H1 (cell line): ENCODE measurements around the gene MKKS. TPM values are rescaled to one million over a fixed set of nuclear protein-coding genes. Genes with fewer than 3 reads are reported as not detected.

ENCODE experiments used
- CTCF ChIA-PET: fragments of 300-600 bp; sonication (Branson Sonifier 250); formaldehyde crosslinking; loops from one replicate; lab custom pipeline; 2021; ENCODE audit not compliant: partially characterized antibody; lab: Charles Lee
- POLR2A ChIA-PET: fragments of 300-600 bp; sonication (Branson Sonifier 250); formaldehyde crosslinking; loops from one replicate; lab custom pipeline; 2021; ENCODE audit warnings: inconsistent platforms; ENCODE audit not compliant: partially characterized antibody; lab: Charles Lee
- DNase-seq, 2 experiments: peaks; one replicate each; pipeline versions ENCODE4 v3.0.0 to v3.0.0-alpha.2; 2010 to 2022; ENCODE audit warnings: low spot score in 2 of 2, low read depth in 1 of 2, mixed read lengths in 1 of 2
- FAIRE-seq: peaks from 2 replicates; lab custom pipeline; 2011; peaks lifted over from hg19 to GRCh38; lab: Jason Lieb, UNC
- H2AFZ ChIP-seq: 2 replicates; pipeline ENCODE4 v1.8.1; 2012; ENCODE audit warnings: low read length, inconsistent platforms
- H2AK5ac ChIP-seq: 2 replicates; pipeline ENCODE4 v1.6.1; 2013; ENCODE audit warnings: low read depth, low read length
- H2BK120ac ChIP-seq: replicated peaks from 2 replicates; pipeline ENCODE3; 2013; ENCODE audit warnings: low read depth, low read length, inconsistent platforms
- H2BK12ac ChIP-seq: 2 replicates; pipeline ENCODE4 v1.6.1; 2013; ENCODE audit warnings: low read depth, low read length
- H2BK15ac ChIP-seq: 2 replicates; pipeline ENCODE4 v1.6.1; 2013; ENCODE audit warnings: low read length
- H2BK20ac ChIP-seq: 2 replicates; pipeline ENCODE4 v1.6.1; 2013; ENCODE audit warnings: low read length
- H2BK5ac ChIP-seq: 2 replicates; pipeline ENCODE4 v1.6.1; 2013; ENCODE audit warnings: low read depth, low read length
- H3K14ac ChIP-seq: 2 replicates; pipeline ENCODE4 v1.6.1; 2013; ENCODE audit warnings: inconsistent platforms; ENCODE audit not compliant: insufficient read length
- H3K18ac ChIP-seq: 2 replicates; pipeline ENCODE4 v1.6.1; 2013; ENCODE audit warnings: low read length; ENCODE audit errors: extremely low read depth
- H3K23ac ChIP-seq: 2 replicates; pipeline ENCODE4 v1.6.1; 2013; ENCODE audit warnings: inconsistent platforms; ENCODE audit not compliant: insufficient read length
- H3K23me2 ChIP-seq: 2 replicates; pipeline ENCODE4 v1.6.1; 2013; ENCODE audit warnings: low read depth, low read length
- H3K27ac ChIP-seq: 2 replicates; pipeline ENCODE4 v1.6.1; 2011; ENCODE audit warnings: low read depth, low read length, inconsistent platforms
- H3K27me3 ChIP-seq, 4 experiments: replicated peaks in 1 of 4; 1 replicate in 1 of 4; 2 replicates in 3 of 4; pipeline versions ENCODE4 v1.6.1 to v1.8.1; 2011 to 2013; ENCODE audit warnings: low read length in 3 of 4, mild to moderate bottlenecking in 3 of 4, inconsistent platforms in 2 of 4, mixed read lengths in 2 of 4, moderate library complexity in 1 of 4; ENCODE audit not compliant: control insufficient read depth in 3 of 4, insufficient read depth in 3 of 4; ENCODE audit errors: extremely low read depth in 1 of 4
- H3K36me3 ChIP-seq, 4 experiments: 2 replicates each; pipeline versions ENCODE4 v1.6.1 to v1.8.1; 2011 to 2013; ENCODE audit warnings: mild to moderate bottlenecking in 4 of 4, low read length in 3 of 4, moderate library complexity in 2 of 4, control low read depth in 1 of 4, inconsistent platforms in 1 of 4; ENCODE audit not compliant: insufficient read depth in 4 of 4, control insufficient read depth in 2 of 4
- H3K4ac ChIP-seq: replicated peaks from 2 replicates; pipeline ENCODE3; 2013; ENCODE audit warnings: low read length, low read depth, mixed read lengths, inconsistent platforms; ENCODE audit not compliant: insufficient read length
- H3K4me1 ChIP-seq, 4 experiments: replicated peaks in 1 of 4; 1 replicate in 1 of 4; 2 replicates in 3 of 4; pipeline versions ENCODE4 v1.6.1 to v1.8.1; 2011 to 2013; ENCODE audit warnings: low read length in 3 of 4, inconsistent platforms in 2 of 4, mixed read lengths in 1 of 4; ENCODE audit not compliant: insufficient read depth in 4 of 4, control insufficient read depth in 3 of 4
- H3K4me2 ChIP-seq, 2 experiments: 2 replicates each; pipeline versions ENCODE4 v1.6.1 to v1.8.1; 2011 to 2013; ENCODE audit warnings: low read depth in 2 of 2, low read length in 2 of 2, control low read depth in 1 of 2, inconsistent platforms in 1 of 2, mild to moderate bottlenecking in 1 of 2; ENCODE audit not compliant: insufficient read depth in 1 of 2
- H3K4me3 ChIP-seq, 4 experiments: fragments of 200-600, 300-600 bp in 1 of 4; sonication (generic), shearing (Covaris generic), sonication (Bioruptor Twin) in 1 of 4; 2 replicates each; pipeline versions ENCODE4 v1.5.1 to v1.8.1; 2011 to 2016; ENCODE audit warnings: low read length in 4 of 4, low read depth in 3 of 4, control low read depth in 2 of 4, inconsistent platforms in 2 of 4, mild to moderate bottlenecking in 2 of 4, mixed read lengths in 1 of 4, moderate library complexity in 1 of 4; ENCODE audit not compliant: insufficient read depth in 2 of 4; ENCODE audit errors: extremely low read depth in 1 of 4
- H3K56ac ChIP-seq: replicated peaks from 2 replicates; pipeline ENCODE3; 2013; ENCODE audit warnings: low read depth, mild to moderate bottlenecking, mixed read lengths, low read length, inconsistent platforms; ENCODE audit not compliant: insufficient read length
- H3K79me1 ChIP-seq: 2 replicates; pipeline ENCODE4 v1.6.1; 2013; ENCODE audit warnings: low read depth, low read length, control low read depth
- H3K79me2 ChIP-seq, 2 experiments: 2 replicates each; pipeline versions ENCODE4 v1.6.1 to v1.8.1; 2012 to 2013; ENCODE audit warnings: low read length in 2 of 2, mild to moderate bottlenecking in 2 of 2, inconsistent platforms in 1 of 2; ENCODE audit not compliant: insufficient read depth in 2 of 2, control insufficient read depth in 1 of 2
- H3K9ac ChIP-seq, 4 experiments: replicated peaks in 1 of 4; 1 replicate in 1 of 4; 2 replicates in 3 of 4; pipeline versions ENCODE4 v1.6.1 to v1.8.1; 2011 to 2013; ENCODE audit warnings: low read depth in 3 of 4, low read length in 3 of 4, control low read depth in 2 of 4, mild to moderate bottlenecking in 2 of 4, moderate library complexity in 2 of 4, inconsistent platforms in 1 of 4; ENCODE audit errors: extremely low read depth in 1 of 4
- H3K9me3 ChIP-seq, 2 experiments: 2 replicates each; pipeline versions ENCODE4 v1.6.1 to v1.8.1; 2012 to 2013; ENCODE audit warnings: mild to moderate bottlenecking in 2 of 2, moderate library complexity in 2 of 2, control low read depth in 1 of 2, inconsistent platforms in 1 of 2, low read depth in 1 of 2, low read length in 1 of 2, mixed read lengths in 1 of 2; ENCODE audit not compliant: insufficient read depth in 2 of 2
- H4K20me1 ChIP-seq, 2 experiments: replicated peaks in 1 of 2; 2 replicates each; pipeline versions ENCODE3 to v1.8.1; 2011 to 2013; ENCODE audit warnings: inconsistent platforms in 2 of 2, low read length in 2 of 2, mild to moderate bottlenecking in 1 of 2; ENCODE audit not compliant: insufficient read depth in 2 of 2, control insufficient read depth in 1 of 2
- H4K5ac ChIP-seq: 2 replicates; pipeline ENCODE4 v1.6.1; 2013; ENCODE audit warnings: low read length, low read depth, mixed read lengths, inconsistent platforms; ENCODE audit not compliant: insufficient read length
- H4K8ac ChIP-seq: 2 replicates; pipeline ENCODE4 v1.8.0; 2013; ENCODE audit warnings: mild to moderate bottlenecking, moderate library complexity, low read length, inconsistent platforms; ENCODE audit not compliant: insufficient read depth; ENCODE audit errors: extremely low read depth
- H4K91ac ChIP-seq: replicated peaks from 2 replicates; pipeline ENCODE3; 2013; ENCODE audit warnings: low read length, mixed read lengths, inconsistent platforms; ENCODE audit not compliant: insufficient read length
- CBX8 ChIP-seq: fragments of 300-800, 300-1000 bp; sonication (generic); IDR thresholded peaks from 2 replicates; pipeline ENCODE4 v1.7.1; 2016; ENCODE audit warnings: low read depth, low read length, borderline replicate concordance
- CTCF ChIP-seq, 3 experiments: IDR thresholded peaks; 1 replicate in 2 of 3; 2 replicates in 1 of 3; pipeline versions ENCODE4 v1.5.1 to v1.6.1; 2011; ENCODE audit warnings: low read length in 3 of 3, mild to moderate bottlenecking in 3 of 3, inconsistent platforms in 2 of 3, low read depth in 1 of 3, moderate library complexity in 1 of 3; ENCODE audit not compliant: insufficient read depth in 1 of 3; ENCODE audit errors: control extremely low read depth in 1 of 3
- RAD21 ChIP-seq, 2 experiments: IDR thresholded peaks in 1 of 2; conservative IDR thresholded peaks in 1 of 2; 2 replicates each; pipeline ENCODE4 v1.6.1; 2011; ENCODE audit warnings: low read depth in 2 of 2, low read length in 2 of 2, improper control_type of control experiment in 1 of 2, inconsistent platforms in 1 of 2, mild to moderate bottlenecking in 1 of 2, moderate library complexity in 1 of 2
- SP1 ChIP-seq: IDR thresholded peaks from 2 replicates; pipeline ENCODE4 v1.6.1; 2011; ENCODE audit warnings: low read depth, low read length
- WGBS, 2 experiments: shearing (Covaris generic) in 1 of 2; methylation state at CpG; one replicate each; pipeline versions ENCODE4 v1.1.6 to v1.1.7; 2013 to 2015; ENCODE audit warnings: low lambda C conversion rate in 2 of 2, mixed read lengths in 2 of 2, inconsistent platforms in 1 of 2, low coverage in 1 of 2, missing lambda C conversion rate in 1 of 2; ENCODE audit not compliant: insufficient replicate concordance in 2 of 2, insufficient coverage in 1 of 2, insufficient read length in 1 of 2; ENCODE audit errors: extremely low coverage in 1 of 2, missing lambda C conversion rate in 1 of 2; 5-methylcytosine and 5-hydroxymethylcytosine counted together
- polyA plus RNA-seq, 7 experiments: library from polyadenylated mRNA; depleted of rRNA in 3 of 7; stranded (reverse) in 5 of 7; unstranded in 2 of 7; fragments of >200 nt in 5 of 7; fragments of 200-250 nt in 2 of 7; gene quantifications; 1 replicate in 5 of 7; 2 replicates in 1 of 7; 4 replicates in 1 of 7; pipeline versions ENCODE4 v1.2.1 to v1.2.3, GENCODE V29; 2011 to 2013; ENCODE audit warnings: missing spikeins in 2 of 7, mixed read lengths in 2 of 7
- total RNA-seq: library from RNA; stranded (reverse); fragmentation: NEBNext Ultra II Directional; extraction: Animal tissue kit (Norgen Biotek cat#: 25700); gene quantifications from 2 replicates; pipeline ENCODE4 v1.2.1, GENCODE V29; 2021

MKKS gene
- total and polyA plus RNA-seq, 2 of the 8 experiments (the other 6 are each of a cell fraction or from before 2014, with no cell fraction given): 15.9 to 24.8 TPM

- Histone ChIP-seq H3K27me3 (no peaks in the 10 kb centered on the region), H2BK5ac (no peak overlapping the region), H2BK20ac (no peak overlapping the region), H3K9ac (no peak overlapping the region), H4K91ac (no peak overlapping the region), H4K5ac (no peak overlapping the region), H4K8ac (no peak overlapping the region), H3K4ac (no peak overlapping the region), H3K23me2 (no peaks in the 10 kb centered on the region), H3K36me3 (peaks cover 0 to 9% (median 3%) of the 10 kb centered on the region in 4 experiments; a peak in 4 of 8 replicates), H3K4me2 (no peak overlapping the region), H3K23ac (no peak overlapping the region), H2BK12ac (no peak overlapping the region), H2BK15ac (no peak overlapping the region), H2AFZ (no peak overlapping the region), H3K27ac (no peak overlapping the region), H3K14ac (no peak overlapping the region), H3K79me2 (no peaks in the 10 kb centered on the region), H4K20me1 (peaks cover 0 to 1% of the 10 kb centered on the region in 2 experiments), H3K56ac (no peak overlapping the region), H3K79me1 (no peaks in the 10 kb centered on the region), H3K4me3 (no peak overlapping the region), H3K4me1 (no peaks in the 10 kb centered on the region), H2AK5ac (no peak overlapping the region), H3K9me3 (no peaks in the 10 kb centered on the region), H2BK120ac (no peak overlapping the region), H3K18ac (no peak overlapping the region)
- ChIA-PET CTCF (interaction anchor here (0.9 to 2.2 kb wide), 6 partner anchors 12 to 787 kb away, joined by 3 to 7 read pairs (median 3); no protein-coding TSS in a partner anchor), POLR2A (no interaction called here)
- DNase-seq: no peak
- TF ChIP-seq CTCF (IDR thresholded peaks at IDR 0.05; ENCODE audit: control extremely low read depth in 1 of 3, insufficient read depth in 1 of 3, low read depth in 1 of 3, low read length in 3 of 3): 0 out of 4 replicates have a peak, but pooled peaks of 1 of the 3 experiments have one; percentile 20
- no peak for TF ChIP-seq CBX8
- TF ChIP-seq SP1: no peak
- TF ChIP-seq RAD21 (IDR thresholded peaks at IDR 0.05 in 1 of 2, conservative IDR thresholded peaks at IDR 0.05 in 1 of 2; ENCODE audit: low read depth in 2 of 2, low read length in 2 of 2): peak in 1 of 2 experiments; percentile 27; a peak in 1 of 4 replicates
- 88% methylated on average over 2 of the region's 2 CpGs; no CpG with 5 or more reads in 1 of the 2 experiments for WGBS, 2 experiments
- no peak for FAIRE-seq
These were observed 29.9 kb downstream of the MKKS start for GRCh38 chr20:10404023-10404628.
